SK-N-SH treated with all-trans-retinoic acid at 6 μM for 48 hours (cell line): ENCODE data around the gene CLTCL1.

Experiments
- ATAC-seq: fragments of 200-7000 bp; cut with Tn5 transposase; 3 replicates; pipeline ENCODE4 v1.9.1; 2020; ENCODE audit warnings: mild to moderate bottlenecking, moderate library complexity
- ARNTL ChIP-seq: fragments of 450-650 bp; formaldehyde crosslinking; IDR thresholded peaks from 2 replicates; pipeline ENCODE4 v1.5.0; 2020; ENCODE audit warnings: low read depth, mild to moderate bottlenecking, moderate library complexity, borderline replicate concordance
- CSDC2 ChIP-seq: fragments of 250-450 bp; sonication (Bioruptor Pico); IDR thresholded peaks from 2 replicates; pipeline ENCODE4 v1.5.0; 2020; ENCODE audit warnings: mild to moderate bottlenecking, moderate library complexity
- ESRRG ChIP-seq: fragments of 250-450 bp; sonication (Bioruptor Pico); IDR thresholded peaks from 2 replicates; pipeline ENCODE4 v1.6.1; 2021; ENCODE audit warnings: mild to moderate bottlenecking
- ISL1 ChIP-seq: fragments of 250-450 bp; sonication (Bioruptor Pico); IDR thresholded peaks from 2 replicates; pipeline ENCODE4 v2.1.2; 2022; ENCODE audit warnings: mild to moderate bottlenecking, moderate library complexity
- OSR1 ChIP-seq: fragments of 250-450 bp; sonication (Bioruptor Pico); IDR thresholded peaks from 2 replicates; pipeline ENCODE4 v1.8.0; 2022; ENCODE audit warnings: moderate library complexity, mild to moderate bottlenecking, inconsistent platforms
- PATZ1 ChIP-seq: fragments of 250-450 bp; sonication (Bioruptor Pico); IDR thresholded peaks from 2 replicates; pipeline ENCODE4 v1.8.0; 2020; ENCODE audit warnings: mild to moderate bottlenecking, moderate library complexity, borderline replicate concordance
- PPARA ChIP-seq: fragments of 250-450 bp; sonication (Bioruptor Pico); IDR thresholded peaks from 2 replicates; pipeline ENCODE4 v1.5.0; 2020; ENCODE audit warnings: mild to moderate bottlenecking, borderline replicate concordance
- RARB ChIP-seq: fragments of 250-450 bp; sonication (Bioruptor Pico); IDR thresholded peaks from 2 replicates; pipeline ENCODE4 v1.8.0; 2021; ENCODE audit warnings: mild to moderate bottlenecking, moderate library complexity
- TCF4 ChIP-seq: fragments of 250-450 bp; sonication (Bioruptor Pico); IDR thresholded peaks from 2 replicates; pipeline ENCODE4 v1.8.0; 2021; ENCODE audit warnings: mild to moderate bottlenecking, moderate library complexity, borderline replicate concordance
- TOX ChIP-seq: fragments of 250-450 bp; sonication (Bioruptor Pico); IDR thresholded peaks from 2 replicates; pipeline ENCODE4 v1.8.0; 2021; ENCODE audit warnings: mild to moderate bottlenecking, moderate library complexity, borderline replicate concordance
- ZC3H10 ChIP-seq: fragments of 250-450 bp; sonication (Bioruptor Pico); IDR thresholded peaks from 2 replicates; pipeline ENCODE4 v1.5.1; 2021; ENCODE audit warnings: mild to moderate bottlenecking, moderate library complexity
- ZFP3 ChIP-seq: fragments of 250-450 bp; sonication (Bioruptor Pico); IDR thresholded peaks from 2 replicates; pipeline ENCODE4 v1.5.0; 2020; ENCODE audit warnings: mild to moderate bottlenecking, moderate library complexity
- ZFP30 ChIP-seq: fragments of 450-650 bp; formaldehyde crosslinking; IDR thresholded peaks from 2 replicates; pipeline ENCODE4 v1.5.0; 2022; ENCODE audit warnings: mild to moderate bottlenecking, moderate library complexity
- ZNF70 ChIP-seq: fragments of 450-650 bp; formaldehyde crosslinking; IDR thresholded peaks from 2 replicates; pipeline ENCODE4 v1.5.0; 2020; ENCODE audit warnings: mild to moderate bottlenecking, moderate library complexity
- TF ChIP-seq, protein P1 (sequence below): fragments of 250-450 bp; sonication (Bioruptor Pico); IDR thresholded peaks from 2 replicates; pipeline ENCODE4 v1.8.0; 2021; ENCODE audit warnings: low read depth, mild to moderate bottlenecking, moderate library complexity, borderline replicate concordance
- TF ChIP-seq, protein P2 (sequence below): fragments of 250-450 bp; sonication (Bioruptor Pico); IDR thresholded peaks from 2 replicates; pipeline ENCODE4 v1.5.1; 2021; ENCODE audit warnings: mild to moderate bottlenecking, moderate library complexity
- TF ChIP-seq, protein P3 (sequence below): fragments of 250-450 bp; sonication (Bioruptor Pico); IDR thresholded peaks from 2 replicates; pipeline ENCODE4 v1.5.1; 2020; ENCODE audit warnings: low read depth, mild to moderate bottlenecking, moderate library complexity
- TF ChIP-seq, protein P4 (sequence below): fragments of 250-450 bp; sonication (Bioruptor Pico); IDR thresholded peaks from 2 replicates; pipeline ENCODE4 v1.5.0; 2020; ENCODE audit warnings: mild to moderate bottlenecking, moderate library complexity

The CLTCL1 gene

GRCh38 chr22:19277785-19278184 lies 13.7 kb downstream of the CLTCL1 start:
- no peak for TF ChIP-seq PPARA
- TF ChIP-seq, protein P1, sequence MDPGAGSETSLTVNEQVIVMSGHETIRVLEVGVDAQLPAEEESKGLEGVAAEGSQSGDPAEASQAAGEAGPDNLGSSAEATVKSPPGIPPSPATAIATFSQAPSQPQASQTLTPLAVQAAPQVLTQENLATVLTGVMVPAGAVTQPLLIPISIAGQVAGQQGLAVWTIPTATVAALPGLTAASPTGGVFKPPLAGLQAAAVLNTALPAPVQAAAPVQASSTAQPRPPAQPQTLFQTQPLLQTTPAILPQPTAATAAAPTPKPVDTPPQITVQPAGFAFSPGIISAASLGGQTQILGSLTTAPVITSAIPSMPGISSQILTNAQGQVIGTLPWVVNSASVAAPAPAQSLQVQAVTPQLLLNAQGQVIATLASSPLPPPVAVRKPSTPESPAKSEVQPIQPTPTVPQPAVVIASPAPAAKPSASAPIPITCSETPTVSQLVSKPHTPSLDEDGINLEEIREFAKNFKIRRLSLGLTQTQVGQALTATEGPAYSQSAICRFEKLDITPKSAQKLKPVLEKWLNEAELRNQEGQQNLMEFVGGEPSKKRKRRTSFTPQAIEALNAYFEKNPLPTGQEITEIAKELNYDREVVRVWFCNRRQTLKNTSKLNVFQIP (CRISPR knock-in tag), result no peak
- no peak for TF ChIP-seq ESRRG (CRISPR knock-in tag)
- no peak for TF ChIP-seq ARNTL (CRISPR knock-in tag)
- TF ChIP-seq ISL1, result no peak
- TF ChIP-seq CSDC2, result no peak
- no peak for TF ChIP-seq TOX
- TF ChIP-seq, protein P2, sequence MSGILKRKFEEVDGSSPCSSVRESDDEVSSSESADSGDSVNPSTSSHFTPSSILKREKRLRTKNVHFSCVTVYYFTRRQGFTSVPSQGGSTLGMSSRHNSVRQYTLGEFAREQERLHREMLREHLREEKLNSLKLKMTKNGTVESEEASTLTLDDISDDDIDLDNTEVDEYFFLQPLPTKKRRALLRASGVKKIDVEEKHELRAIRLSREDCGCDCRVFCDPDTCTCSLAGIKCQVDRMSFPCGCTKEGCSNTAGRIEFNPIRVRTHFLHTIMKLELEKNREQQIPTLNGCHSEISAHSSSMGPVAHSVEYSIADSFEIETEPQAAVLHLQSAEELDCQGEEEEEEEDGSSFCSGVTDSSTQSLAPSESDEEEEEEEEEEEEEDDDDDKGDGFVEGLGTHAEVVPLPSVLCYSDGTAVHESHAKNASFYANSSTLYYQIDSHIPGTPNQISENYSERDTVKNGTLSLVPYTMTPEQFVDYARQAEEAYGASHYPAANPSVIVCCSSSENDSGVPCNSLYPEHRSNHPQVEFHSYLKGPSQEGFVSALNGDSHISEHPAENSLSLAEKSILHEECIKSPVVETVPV, result no peak
- no peak for TF ChIP-seq TCF4 (CRISPR knock-in tag)
- no peak for ATAC-seq

GRCh38 chr22:19275919-19276600 lies 15.5 kb downstream of the CLTCL1 start:
- ATAC-seq, result peak; percentile 66
- TF ChIP-seq PATZ1 (CRISPR knock-in tag) (no peak), CSDC2 (no peak), RARB (no peak), ZC3H10 (CRISPR knock-in tag) (no peak), ZFP3 (CRISPR knock-in tag) (no peak), ARNTL (CRISPR knock-in tag) (no peak), TOX (no peak), ZNF70 (CRISPR knock-in tag) (no peak), TCF4 (CRISPR knock-in tag) (no peak), ZFP30 (CRISPR knock-in tag) (no peak), ESRRG (CRISPR knock-in tag) (no peak), PPARA (no peak), OSR1 (CRISPR knock-in tag) (no peak)
- TF ChIP-seq, protein P3, sequence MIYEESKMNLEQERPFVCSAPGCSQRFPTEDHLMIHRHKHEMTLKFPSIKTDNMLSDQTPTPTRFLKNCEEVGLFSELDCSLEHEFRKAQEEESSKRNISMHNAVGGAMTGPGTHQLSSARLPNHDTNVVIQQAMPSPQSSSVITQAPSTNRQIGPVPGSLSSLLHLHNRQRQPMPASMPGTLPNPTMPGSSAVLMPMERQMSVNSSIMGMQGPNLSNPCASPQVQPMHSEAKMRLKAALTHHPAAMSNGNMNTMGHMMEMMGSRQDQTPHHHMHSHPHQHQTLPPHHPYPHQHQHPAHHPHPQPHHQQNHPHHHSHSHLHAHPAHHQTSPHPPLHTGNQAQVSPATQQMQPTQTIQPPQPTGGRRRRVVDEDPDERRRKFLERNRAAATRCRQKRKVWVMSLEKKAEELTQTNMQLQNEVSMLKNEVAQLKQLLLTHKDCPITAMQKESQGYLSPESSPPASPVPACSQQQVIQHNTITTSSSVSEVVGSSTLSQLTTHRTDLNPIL (CRISPR knock-in tag), result no peak
- TF ChIP-seq, protein P4, sequence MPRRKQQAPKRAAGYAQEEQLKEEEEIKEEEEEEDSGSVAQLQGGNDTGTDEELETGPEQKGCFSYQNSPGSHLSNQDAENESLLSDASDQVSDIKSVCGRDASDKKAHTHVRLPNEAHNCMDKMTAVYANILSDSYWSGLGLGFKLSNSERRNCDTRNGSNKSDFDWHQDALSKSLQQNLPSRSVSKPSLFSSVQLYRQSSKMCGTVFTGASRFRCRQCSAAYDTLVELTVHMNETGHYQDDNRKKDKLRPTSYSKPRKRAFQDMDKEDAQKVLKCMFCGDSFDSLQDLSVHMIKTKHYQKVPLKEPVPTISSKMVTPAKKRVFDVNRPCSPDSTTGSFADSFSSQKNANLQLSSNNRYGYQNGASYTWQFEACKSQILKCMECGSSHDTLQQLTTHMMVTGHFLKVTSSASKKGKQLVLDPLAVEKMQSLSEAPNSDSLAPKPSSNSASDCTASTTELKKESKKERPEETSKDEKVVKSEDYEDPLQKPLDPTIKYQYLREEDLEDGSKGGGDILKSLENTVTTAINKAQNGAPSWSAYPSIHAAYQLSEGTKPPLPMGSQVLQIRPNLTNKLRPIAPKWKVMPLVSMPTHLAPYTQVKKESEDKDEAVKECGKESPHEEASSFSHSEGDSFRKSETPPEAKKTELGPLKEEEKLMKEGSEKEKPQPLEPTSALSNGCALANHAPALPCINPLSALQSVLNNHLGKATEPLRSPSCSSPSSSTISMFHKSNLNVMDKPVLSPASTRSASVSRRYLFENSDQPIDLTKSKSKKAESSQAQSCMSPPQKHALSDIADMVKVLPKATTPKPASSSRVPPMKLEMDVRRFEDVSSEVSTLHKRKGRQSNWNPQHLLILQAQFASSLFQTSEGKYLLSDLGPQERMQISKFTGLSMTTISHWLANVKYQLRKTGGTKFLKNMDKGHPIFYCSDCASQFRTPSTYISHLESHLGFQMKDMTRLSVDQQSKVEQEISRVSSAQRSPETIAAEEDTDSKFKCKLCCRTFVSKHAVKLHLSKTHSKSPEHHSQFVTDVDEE (CRISPR knock-in tag), result no peak
- TF ChIP-seq, protein P1 (CRISPR knock-in tag), result no peak

DNA sequence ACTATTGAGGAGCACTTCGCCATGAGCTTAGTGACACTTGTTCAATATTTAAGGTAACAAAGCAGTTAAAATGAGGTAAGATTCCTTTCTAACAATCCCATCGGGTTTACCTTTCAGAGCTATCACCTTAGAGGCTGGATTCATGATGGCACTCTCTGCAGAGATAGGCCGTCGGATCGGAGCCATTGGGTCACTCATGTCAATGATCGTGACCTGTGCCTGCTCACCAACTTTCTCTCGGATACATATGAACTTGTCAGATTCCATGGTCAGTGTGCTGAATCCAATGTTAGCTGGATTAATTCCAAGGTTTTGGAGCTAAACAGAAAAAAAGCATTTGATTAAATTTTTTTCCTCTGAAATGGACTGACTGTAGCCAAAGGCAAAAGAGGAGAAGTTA lies 16.0 kb downstream of the CLTCL1 start:
- no peak for ATAC-seq
- TF ChIP-seq ZFP30 (CRISPR knock-in tag) (no peak), RARB (no peak)
